HEK293 (cell line): Measurements from ENCODE around the gene PLK5.
A peak's percentile ranks its signal among the peaks of the same experiment; 100 is the strongest.

Experiments
- SCRT1 ChIP-seq: fragments of 450-650 bp; formaldehyde crosslinking; IDR thresholded peaks from 2 replicates; pipeline ENCODE4 v1.5.1; 2016; ENCODE audit warnings: missing biosample characterization, missing genetic modification characterization, borderline replicate concordance
- ZBTB21 ChIP-seq: fragments of 450-650 bp; formaldehyde crosslinking; IDR thresholded peaks from 2 replicates; pipeline ENCODE4 v1.5.1; 2017; ENCODE audit warnings: missing biosample characterization, missing genetic modification characterization
- ZNF211 ChIP-seq: fragments of 450-650 bp; formaldehyde crosslinking; IDR thresholded peaks from 2 replicates; pipeline ENCODE4 v1.5.1; 2016; ENCODE audit warnings: low read depth, missing biosample characterization, missing genetic modification characterization
- TF ChIP-seq, protein P1 (sequence below): fragments of 450-650 bp; formaldehyde crosslinking; IDR thresholded peaks from 2 replicates; pipeline ENCODE4 v1.5.1; 2016; ENCODE audit warnings: missing biosample characterization, missing genetic modification characterization
- TF ChIP-seq, protein P2 (sequence below): fragments of 450-650 bp; formaldehyde crosslinking; IDR thresholded peaks from 2 replicates; pipeline ENCODE4 v1.5.1; 2016; ENCODE audit warnings: missing biosample characterization, missing genetic modification characterization

DNA sequence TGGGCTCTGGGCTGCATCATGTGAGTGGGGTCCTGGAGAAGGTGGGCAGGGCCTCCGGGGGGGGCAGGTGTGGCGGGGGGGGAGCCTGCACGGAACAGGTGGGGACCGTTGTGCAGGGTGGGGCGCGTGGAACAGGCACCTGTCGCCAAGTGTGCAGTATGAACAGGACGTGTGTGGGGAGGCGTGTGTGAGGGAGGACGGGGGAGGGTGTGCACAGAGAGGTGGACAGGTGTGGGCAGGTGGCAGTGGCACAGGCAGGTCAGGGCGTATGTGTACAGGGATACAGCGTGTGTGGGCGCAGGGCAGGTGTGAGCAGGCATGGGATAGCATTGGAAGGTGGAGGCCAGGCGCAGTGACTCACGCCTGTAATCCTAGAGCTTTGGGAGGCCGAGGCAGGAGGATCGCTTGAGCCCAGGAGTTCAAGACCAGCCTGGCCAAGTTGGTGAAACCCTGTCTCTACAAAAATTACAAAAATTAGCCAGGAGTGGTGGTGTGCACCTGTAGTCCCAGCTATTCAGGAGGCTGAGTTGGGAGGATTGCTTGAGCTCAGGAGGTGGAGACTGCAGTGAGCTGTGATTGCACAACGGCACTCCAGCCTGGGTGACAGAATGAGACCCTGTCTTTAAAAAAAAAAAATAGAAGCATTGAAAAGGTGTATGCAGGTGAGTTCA, 3.2 kb downstream of the PLK5 start:
- TF ChIP-seq ZBTB21 (tag by site-specific recombination) (no peak), SCRT1 (tag by site-specific recombination) (peak; percentile 87), ZNF211 (tag by site-specific recombination) (no peak)
- TF ChIP-seq, protein P1, sequence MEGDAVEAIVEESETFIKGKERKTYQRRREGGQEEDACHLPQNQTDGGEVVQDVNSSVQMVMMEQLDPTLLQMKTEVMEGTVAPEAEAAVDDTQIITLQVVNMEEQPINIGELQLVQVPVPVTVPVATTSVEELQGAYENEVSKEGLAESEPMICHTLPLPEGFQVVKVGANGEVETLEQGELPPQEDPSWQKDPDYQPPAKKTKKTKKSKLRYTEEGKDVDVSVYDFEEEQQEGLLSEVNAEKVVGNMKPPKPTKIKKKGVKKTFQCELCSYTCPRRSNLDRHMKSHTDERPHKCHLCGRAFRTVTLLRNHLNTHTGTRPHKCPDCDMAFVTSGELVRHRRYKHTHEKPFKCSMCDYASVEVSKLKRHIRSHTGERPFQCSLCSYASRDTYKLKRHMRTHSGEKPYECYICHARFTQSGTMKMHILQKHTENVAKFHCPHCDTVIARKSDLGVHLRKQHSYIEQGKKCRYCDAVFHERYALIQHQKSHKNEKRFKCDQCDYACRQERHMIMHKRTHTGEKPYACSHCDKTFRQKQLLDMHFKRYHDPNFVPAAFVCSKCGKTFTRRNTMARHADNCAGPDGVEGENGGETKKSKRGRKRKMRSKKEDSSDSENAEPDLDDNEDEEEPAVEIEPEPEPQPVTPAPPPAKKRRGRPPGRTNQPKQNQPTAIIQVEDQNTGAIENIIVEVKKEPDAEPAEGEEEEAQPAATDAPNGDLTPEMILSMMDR (tag by site-specific recombination): no peak
- TF ChIP-seq, protein P2, sequence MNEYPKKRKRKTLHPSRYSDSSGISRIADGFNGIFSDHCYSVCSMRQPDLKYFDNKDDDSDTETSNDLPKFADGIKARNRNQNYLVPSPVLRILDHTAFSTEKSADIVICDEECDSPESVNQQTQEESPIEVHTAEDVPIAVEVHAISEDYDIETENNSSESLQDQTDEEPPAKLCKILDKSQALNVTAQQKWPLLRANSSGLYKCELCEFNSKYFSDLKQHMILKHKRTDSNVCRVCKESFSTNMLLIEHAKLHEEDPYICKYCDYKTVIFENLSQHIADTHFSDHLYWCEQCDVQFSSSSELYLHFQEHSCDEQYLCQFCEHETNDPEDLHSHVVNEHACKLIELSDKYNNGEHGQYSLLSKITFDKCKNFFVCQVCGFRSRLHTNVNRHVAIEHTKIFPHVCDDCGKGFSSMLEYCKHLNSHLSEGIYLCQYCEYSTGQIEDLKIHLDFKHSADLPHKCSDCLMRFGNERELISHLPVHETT (tag by site-specific recombination): no peak
